ENCODE results near the gene ST8SIA4.

ST8SIA4 gene

GRCh38 chr5:100867039-100867562 is 36.0 kb downstream of the ST8SIA4 start:
- DNase-seq (ENCODE audit: low spot score) = no peak

- no peak for DNase-seq (ENCODE audit: low spot score)
Measured at GRCh38 chr5:100864931-100865330, 38.2 kb downstream of the ST8SIA4 start.

- no peak for DNase-seq (ENCODE audit: low spot score)
Measured at GRCh38 chr5:100863739-100864138, 39.3 kb downstream of the ST8SIA4 start.

- no peak for DNase-seq (ENCODE audit: low spot score)
Measured at GRCh38 chr5:100861148-100861547, 41.9 kb downstream of the ST8SIA4 start.

- DNase-seq (ENCODE audit: low spot score) = no peak
Measured at GRCh38 chr5:100860407-100860806, 42.7 kb downstream of the ST8SIA4 start.

GRCh38 chr5:100858987-100859545 is 44.0 kb downstream of the ST8SIA4 start:
- DNase-seq (ENCODE audit: low spot score) = no peak

- DNase-seq (ENCODE audit: low spot score) = no peak
Measured at GRCh38 chr5:100856462-100856861, 46.6 kb downstream of the ST8SIA4 start.

GRCh38 chr5:100855937-100856430 is 47.1 kb downstream of the ST8SIA4 start:
- no peak for DNase-seq (ENCODE audit: low spot score)

GRCh38 chr5:100855295-100855694 is 47.8 kb downstream of the ST8SIA4 start:
- no peak for DNase-seq (ENCODE audit: low spot score)

- no peak for DNase-seq (ENCODE audit: low spot score)
Measured at GRCh38 chr5:100854591-100854990, 48.5 kb downstream of the ST8SIA4 start.

- no peak for DNase-seq (ENCODE audit: low spot score)
Measured at GRCh38 chr5:100853582-100853981, 49.5 kb downstream of the ST8SIA4 start.

- no peak for DNase-seq (ENCODE audit: low spot score)
Measured at GRCh38 chr5:100852988-100853449, 50.1 kb downstream of the ST8SIA4 start.

GRCh38 chr5:100852051-100852450 is 51.0 kb downstream of the ST8SIA4 start:
- DNase-seq (ENCODE audit: low spot score) = no peak

GRCh38 chr5:100846772-100847171 is 56.3 kb downstream of the ST8SIA4 start:
- DNase-seq (ENCODE audit: low spot score) = no peak

GRCh38 chr5:100842080-100842479 is 61.0 kb downstream of the ST8SIA4 start:
- no peak for DNase-seq (ENCODE audit: low spot score)

GRCh38 chr5:100841358-100842076 is 61.6 kb downstream of the ST8SIA4 start:
- DNase-seq (ENCODE audit: low spot score) = no peak

GRCh38 chr5:100840789-100841188 is 62.3 kb downstream of the ST8SIA4 start:
- no peak for DNase-seq (ENCODE audit: low spot score)

GRCh38 chr5:100840370-100840769 is 62.7 kb downstream of the ST8SIA4 start:
- DNase-seq (ENCODE audit: low spot score) = no peak

GRCh38 chr5:100838048-100838473 is 65.0 kb downstream of the ST8SIA4 start:
- DNase-seq (ENCODE audit: low spot score) = no peak

- DNase-seq (ENCODE audit: low spot score) = no peak
Measured at GRCh38 chr5:100834519-100834918, 68.6 kb downstream of the ST8SIA4 start.

GRCh38 chr5:100832252-100833230 is 70.5 kb downstream of the ST8SIA4 start:
- no peak for DNase-seq (ENCODE audit: low spot score)

- no peak for DNase-seq (ENCODE audit: low spot score)
Measured at GRCh38 chr5:100828898-100829356, 74.2 kb downstream of the ST8SIA4 start.

All from AG08396 (cell line).